KOPT-K1 (cell line): ENCODE measurements around the gene E2F8.
"Not testable (repeated sequence)": the region's sequence is repeated elsewhere in the genome, so short reads cannot be mapped to it uniquely, and the experiment has no call there.

Source experiments
- H3K27ac ChIP-seq: fragments of 200-600 bp; sonication (generic); 2 replicates; pipeline ENCODE4 v1.5.1; 2016; ENCODE audit warnings: antibody characterized with exemption, mild to moderate bottlenecking, low read depth, low read length; ENCODE audit not compliant: poor library complexity, severe bottlenecking
- H3K36me3 ChIP-seq: fragments of 200-600 bp; sonication (generic); 2 replicates; pipeline ENCODE4 v1.5.1; 2017; ENCODE audit warnings: antibody characterized with exemption, mild to moderate bottlenecking, low read length, moderate library complexity; ENCODE audit not compliant: insufficient read depth
- H3K9me3 ChIP-seq: fragments of 200-600 bp; sonication (generic); 2 replicates; pipeline ENCODE4 v1.5.1; 2017; ENCODE audit warnings: antibody characterized with exemption, low read length, mild to moderate bottlenecking; ENCODE audit not compliant: insufficient read depth, poor library complexity, severe bottlenecking

Gene E2F8

GRCh38 chr11:19263333-19263732 is 22.6 kb upstream of the E2F8 start:
- Histone ChIP-seq H3K27ac (no peak overlapping the region), H3K36me3 (no peaks in the 10 kb centered on the region), H3K9me3 (no peaks in the 10 kb centered on the region)

GRCh38 chr11:19259487-19260345 is 19.0 kb upstream of the E2F8 start:
- H3K36me3 ChIP-seq, result no peaks in the 10 kb centered on the region
- no peak overlapping the region for H3K27ac ChIP-seq
- H3K9me3 ChIP-seq, result peaks cover 2% of the 10 kb centered on the region

GRCh38 chr11:19258641-19259230 is 18.0 kb upstream of the E2F8 start:
- no peak overlapping the region for H3K27ac ChIP-seq
- no peaks in the 10 kb centered on the region for H3K36me3 ChIP-seq
- peaks cover 11% of the 10 kb centered on the region for H3K9me3 ChIP-seq

- H3K36me3 ChIP-seq, H3K27ac ChIP-seq: not testable (repeated sequence)
- H3K9me3 ChIP-seq, result peaks cover 26% of the 10 kb centered on the region
These were observed 13.7 kb upstream of the E2F8 start for GRCh38 chr11:19254441-19254840.

DNA sequence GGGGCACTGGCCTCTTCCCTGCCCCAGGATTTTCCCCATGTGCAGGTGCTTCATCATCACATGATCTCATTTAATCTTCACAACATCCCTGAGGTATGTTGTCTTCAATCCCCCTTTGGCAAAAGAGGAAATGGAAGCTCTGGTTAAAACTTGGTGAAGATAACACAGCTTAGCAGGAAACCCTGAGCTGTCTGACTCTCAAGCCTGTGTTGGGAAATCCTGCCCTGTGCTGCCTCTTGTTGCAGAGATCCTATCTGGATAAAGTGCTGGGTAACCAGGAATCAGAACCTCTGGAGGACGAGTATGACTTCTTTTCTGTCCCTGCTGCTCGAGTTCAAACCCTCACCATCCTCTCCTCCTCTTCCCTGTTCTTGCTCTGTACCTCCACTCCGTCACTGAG is 13.1 kb upstream of the E2F8 start:
- Histone ChIP-seq H3K27ac (no peak overlapping the region), H3K9me3 (peaks cover 33% of the 10 kb centered on the region), H3K36me3 (no peaks in the 10 kb centered on the region)

DNA sequence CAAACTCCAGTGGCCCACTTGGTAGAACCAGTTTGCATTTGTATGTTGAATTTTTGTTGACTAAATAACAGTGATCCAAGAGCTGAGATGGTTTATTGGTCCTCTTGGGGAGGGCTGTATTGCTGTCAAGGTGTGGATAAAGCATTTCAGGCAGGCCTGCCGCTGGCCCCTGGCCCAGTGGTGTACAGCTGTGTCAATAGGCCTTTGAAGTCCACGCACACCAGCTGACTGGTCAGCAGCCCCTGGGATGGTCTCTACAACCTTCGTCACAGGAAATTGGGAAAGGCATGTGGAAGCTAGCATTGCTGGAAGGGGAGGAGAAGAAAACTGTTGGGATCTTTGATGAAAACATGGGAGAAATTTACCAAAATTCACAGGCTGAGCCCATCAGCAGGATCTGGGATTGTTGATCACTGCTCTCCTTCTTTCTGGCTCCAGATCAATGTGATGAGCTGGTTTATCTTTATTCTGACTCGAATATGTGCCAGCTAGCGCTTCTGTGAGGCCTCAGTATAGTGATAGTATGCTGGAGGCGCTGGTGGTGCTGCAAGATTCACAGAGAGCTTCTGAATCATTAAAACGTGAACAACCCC is 12.5 kb upstream of the E2F8 start:
- no peak overlapping the region for H3K27ac ChIP-seq
- no peaks in the 10 kb centered on the region for H3K36me3 ChIP-seq
- H3K9me3 ChIP-seq, result peaks cover 38% of the 10 kb centered on the region

DNA sequence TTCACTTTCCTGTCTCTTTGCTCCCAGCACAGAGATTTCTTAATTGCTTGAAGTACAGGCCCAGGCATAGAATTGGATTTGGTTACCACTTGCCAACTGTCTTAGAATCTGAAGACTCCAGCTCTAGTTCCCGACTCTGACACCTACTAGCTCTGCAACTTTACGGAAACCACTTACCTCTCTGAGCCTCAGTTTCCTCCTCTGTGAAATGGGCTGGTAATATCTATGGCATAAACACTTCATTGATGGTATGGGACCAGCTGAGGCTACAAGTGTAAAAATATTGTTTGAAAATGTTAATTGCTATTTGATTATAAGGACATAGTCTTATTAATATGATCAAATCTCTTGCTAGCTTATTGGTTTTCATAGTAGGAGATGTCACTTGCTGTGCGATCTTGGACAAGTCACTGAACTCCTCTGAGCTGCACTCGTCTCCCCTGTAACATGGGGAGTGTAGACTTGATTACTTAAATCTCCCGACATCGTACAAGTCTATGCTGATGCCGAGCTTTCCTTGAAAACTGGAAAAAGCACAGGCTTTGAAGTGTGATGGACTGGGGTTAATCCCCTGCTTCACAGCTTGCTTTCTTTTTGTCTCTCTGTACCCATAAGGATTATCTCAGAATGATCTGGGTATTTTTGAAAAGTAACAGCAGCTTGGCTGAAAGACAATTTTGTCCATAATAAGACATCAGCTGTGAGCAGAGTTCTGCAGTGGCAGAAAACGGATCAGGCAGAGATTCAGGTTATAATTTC is 11.8 kb upstream of the E2F8 start:
- H3K27ac ChIP-seq, result no peak overlapping the region
- H3K9me3 ChIP-seq, result peaks cover 43% of the 10 kb centered on the region
- H3K36me3 ChIP-seq, result no peaks in the 10 kb centered on the region

DNA sequence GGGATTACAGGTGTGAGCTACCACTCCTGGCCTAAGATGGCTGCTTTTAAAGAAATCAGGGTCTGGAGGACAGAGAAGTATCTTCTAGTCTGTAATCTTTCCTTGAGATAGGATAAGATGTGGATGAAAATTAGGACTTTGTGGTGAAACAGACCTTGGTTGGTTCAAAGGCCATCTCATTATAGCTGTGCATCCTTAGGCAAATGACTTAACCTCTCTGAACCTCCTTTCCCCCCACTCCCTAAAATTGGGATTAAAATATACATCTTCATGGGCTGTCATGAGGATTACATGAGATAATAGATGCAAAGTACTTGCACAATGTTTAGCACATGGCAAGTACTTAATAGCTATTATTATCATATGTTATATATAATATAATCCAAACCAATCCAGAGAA is 10.8 kb upstream of the E2F8 start:
- Histone ChIP-seq H3K27ac (no peak overlapping the region), H3K9me3 (peaks cover 43% of the 10 kb centered on the region), H3K36me3 (no peaks in the 10 kb centered on the region)

DNA sequence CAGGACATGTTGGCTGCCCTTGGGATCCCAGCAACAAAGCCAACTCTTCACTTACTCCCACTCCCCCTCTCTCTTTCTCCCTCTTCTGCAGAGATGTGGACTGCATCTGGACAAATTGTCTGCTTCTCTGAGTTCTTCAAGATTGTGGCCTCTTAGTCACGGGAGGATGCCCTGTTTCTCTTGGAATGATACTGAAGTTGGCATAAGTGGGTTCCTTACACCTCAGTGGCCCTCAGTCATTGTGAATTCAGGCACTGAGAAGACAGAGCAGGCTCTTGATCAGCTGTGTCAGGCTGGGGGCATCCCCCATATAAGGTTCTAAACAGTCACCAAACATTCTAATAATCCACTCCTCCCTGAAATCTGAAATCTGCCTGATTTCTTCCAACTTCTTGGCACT is 6.1 kb upstream of the E2F8 start:
- Histone ChIP-seq H3K9me3 (peaks cover 33% of the 10 kb centered on the region), H3K36me3 (no peaks in the 10 kb centered on the region), H3K27ac (no peak overlapping the region)

DNA sequence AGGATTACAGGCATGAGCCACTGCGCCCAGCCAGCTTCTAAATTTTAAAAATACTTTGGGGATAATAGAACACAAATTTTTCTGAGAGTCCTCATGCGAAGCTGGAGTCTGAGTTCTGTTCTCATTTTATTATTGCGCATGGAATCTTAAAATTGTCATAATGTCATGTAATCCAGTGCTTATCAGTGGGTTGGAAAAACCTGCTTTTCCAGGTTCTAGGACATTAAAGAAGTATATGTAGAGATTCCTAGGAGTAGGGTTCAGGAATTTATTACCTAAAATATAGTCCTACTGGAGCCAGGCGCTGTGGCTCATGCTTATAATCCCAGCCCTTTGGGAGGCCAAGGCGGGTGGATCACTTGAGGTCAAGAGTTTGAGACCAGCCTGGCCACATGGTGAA is 4.6 kb upstream of the E2F8 start:
- Histone ChIP-seq H3K27ac (no peak overlapping the region), H3K9me3 (peaks cover 26% of the 10 kb centered on the region), H3K36me3 (no peaks in the 10 kb centered on the region)

DNA sequence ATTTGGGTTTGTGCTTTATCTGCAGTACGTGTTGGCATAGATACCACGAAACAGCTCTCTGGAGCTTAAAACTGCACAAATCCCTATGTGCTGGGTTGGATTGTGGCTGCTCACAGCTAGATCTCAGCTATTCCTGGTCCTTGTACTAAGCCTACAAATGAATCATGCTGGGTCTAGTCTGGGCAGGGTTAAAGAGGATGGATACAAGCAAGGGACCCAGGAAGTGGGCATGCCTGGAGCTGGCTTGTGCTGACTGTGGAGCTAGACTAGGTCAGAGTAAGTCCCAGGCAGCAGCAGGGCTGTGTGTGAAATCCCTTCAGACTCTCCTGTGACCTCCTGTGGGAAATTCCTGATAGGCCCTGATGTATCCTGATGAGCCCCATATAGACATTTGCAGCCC is 3.9 kb upstream of the E2F8 start:
- peaks cover 19% of the 10 kb centered on the region for H3K9me3 ChIP-seq
- no peak overlapping the region for H3K27ac ChIP-seq
- H3K36me3 ChIP-seq, result no peaks in the 10 kb centered on the region

DNA sequence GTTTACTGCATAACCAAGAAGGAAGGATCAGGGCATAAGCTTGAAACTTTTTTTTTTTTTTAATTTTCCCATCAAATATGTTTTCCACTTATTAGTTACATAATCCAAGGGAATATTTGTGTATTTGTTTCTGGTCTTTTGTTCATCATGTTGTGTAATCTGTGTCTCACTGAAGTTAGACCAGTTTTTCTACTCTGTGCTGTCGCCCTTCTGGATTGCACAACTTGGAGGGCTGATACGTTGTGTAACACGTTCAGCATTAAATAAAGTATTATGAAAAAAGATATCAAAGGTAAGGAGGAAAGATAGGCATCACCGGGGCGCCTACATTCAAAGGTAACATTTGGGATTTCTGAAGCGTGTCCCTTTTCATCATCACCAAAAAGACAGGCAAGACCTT is 3.3 kb upstream of the E2F8 start:
- Histone ChIP-seq H3K9me3 (peaks cover 13% of the 10 kb centered on the region), H3K27ac (no peak overlapping the region)

GRCh38 chr11:19243613-19244012 is 2.9 kb upstream of the E2F8 start:
- H3K9me3 ChIP-seq, result peaks cover 9% of the 10 kb centered on the region
- H3K27ac ChIP-seq, result no peak overlapping the region
- H3K36me3 ChIP-seq, result peaks cover 8% of the 10 kb centered on the region

More for the DNA sequence above, 3.3 kb upstream of the E2F8 start:
- H3K36me3 ChIP-seq, result peaks cover 3% of the 10 kb centered on the region

DNA sequence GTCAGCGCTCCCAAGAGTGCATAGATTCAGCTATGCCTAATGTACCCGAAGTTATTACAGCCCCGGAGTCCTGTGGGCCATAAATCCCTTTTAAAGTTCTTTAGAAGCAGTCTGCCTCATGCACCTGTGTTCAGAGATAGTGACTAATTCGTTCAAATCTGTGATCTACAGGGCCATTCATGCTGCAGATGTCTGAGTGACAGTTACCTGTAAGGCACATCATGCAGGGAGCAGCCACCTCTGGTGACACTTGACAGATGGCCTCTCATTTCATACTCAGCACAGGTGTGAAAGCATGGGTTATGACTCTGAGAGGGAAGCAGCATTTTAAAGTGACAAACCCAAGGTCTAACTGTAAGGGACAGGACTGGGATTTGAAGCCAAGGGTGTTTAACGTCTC is 2.4 kb upstream of the E2F8 start:
- H3K9me3 ChIP-seq, result peaks cover 4% of the 10 kb centered on the region
- no peak overlapping the region for H3K27ac ChIP-seq
- peaks cover 13% of the 10 kb centered on the region for H3K36me3 ChIP-seq
